Measurements from ENCODE around the gene FOXO6.

The FOXO6 gene

DNA sequence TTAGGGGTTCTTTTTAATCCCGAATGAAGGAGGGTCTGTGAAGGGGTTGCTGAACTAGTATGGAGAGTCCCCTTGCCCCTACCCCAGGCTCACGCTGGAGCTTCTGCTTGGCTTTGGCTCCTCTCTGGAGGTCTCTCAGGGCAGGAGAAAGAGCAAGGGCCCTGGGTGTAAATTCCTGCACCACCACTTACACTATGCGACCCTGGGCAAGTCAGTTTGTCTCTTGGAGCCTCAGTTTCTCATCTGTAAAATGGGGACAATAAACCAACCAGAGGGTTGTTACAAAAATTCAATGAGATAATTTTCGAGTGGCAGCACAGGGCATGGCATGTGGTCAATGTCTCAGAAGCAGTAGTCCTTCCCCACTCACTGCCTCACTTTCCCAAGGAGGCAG, 11.4 kb downstream of the FOXO6 start:
- Histone ChIP-seq H3K4me3 (ENCODE audit: severe bottlenecking) (no peak overlapping the region), H3K27ac (ENCODE audit: poor library complexity, severe bottlenecking) (peak overlapping the region; percentile 1), H3K4me1 (ENCODE audit: insufficient read depth, poor library complexity, severe bottlenecking) (peaks cover 8% of the 10 kb centered on the region), H3K36me3 (ENCODE audit: low read depth) (no peaks in the 10 kb centered on the region), H3K9me3 (ENCODE audit: severe bottlenecking) (no peaks in the 10 kb centered on the region), H3K27me3 (ENCODE audit: insufficient read depth, poor library complexity, severe bottlenecking) (no peaks in the 10 kb centered on the region)
- no peak for ATAC-seq (ENCODE audit: low read depth)
- TF ChIP-seq, protein P1, sequence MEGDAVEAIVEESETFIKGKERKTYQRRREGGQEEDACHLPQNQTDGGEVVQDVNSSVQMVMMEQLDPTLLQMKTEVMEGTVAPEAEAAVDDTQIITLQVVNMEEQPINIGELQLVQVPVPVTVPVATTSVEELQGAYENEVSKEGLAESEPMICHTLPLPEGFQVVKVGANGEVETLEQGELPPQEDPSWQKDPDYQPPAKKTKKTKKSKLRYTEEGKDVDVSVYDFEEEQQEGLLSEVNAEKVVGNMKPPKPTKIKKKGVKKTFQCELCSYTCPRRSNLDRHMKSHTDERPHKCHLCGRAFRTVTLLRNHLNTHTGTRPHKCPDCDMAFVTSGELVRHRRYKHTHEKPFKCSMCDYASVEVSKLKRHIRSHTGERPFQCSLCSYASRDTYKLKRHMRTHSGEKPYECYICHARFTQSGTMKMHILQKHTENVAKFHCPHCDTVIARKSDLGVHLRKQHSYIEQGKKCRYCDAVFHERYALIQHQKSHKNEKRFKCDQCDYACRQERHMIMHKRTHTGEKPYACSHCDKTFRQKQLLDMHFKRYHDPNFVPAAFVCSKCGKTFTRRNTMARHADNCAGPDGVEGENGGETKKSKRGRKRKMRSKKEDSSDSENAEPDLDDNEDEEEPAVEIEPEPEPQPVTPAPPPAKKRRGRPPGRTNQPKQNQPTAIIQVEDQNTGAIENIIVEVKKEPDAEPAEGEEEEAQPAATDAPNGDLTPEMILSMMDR (IDR thresholded peaks at IDR 0.05; ENCODE audit: poor library complexity, severe bottlenecking): no peak
- DNase-seq (ENCODE audit: low spot score): no peak

DNA sequence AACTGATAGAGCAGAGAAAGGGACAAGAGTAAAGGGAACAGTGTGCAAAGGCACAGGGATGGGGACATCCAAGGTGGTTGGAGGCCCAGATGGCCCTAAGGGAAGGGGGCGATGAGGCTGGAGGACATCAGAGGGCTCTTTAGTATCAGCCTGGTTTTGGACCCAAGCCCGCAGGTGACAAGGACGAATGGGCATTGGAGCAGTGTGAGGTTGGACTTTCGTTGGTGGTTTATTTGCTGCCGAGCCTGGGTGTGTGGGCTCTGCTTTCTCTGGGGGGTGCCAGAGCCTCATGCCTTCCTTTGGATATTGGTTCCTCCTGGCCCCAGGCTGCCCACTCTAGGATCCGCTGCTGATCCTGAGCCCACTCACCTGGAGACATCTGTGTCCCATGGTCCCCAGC, 12.1 kb downstream of the FOXO6 start:
- no peak overlapping the region for H3K4me3 ChIP-seq (ENCODE audit: severe bottlenecking)
- H3K36me3 ChIP-seq (ENCODE audit: low read depth): no peaks in the 10 kb centered on the region
- TF ChIP-seq, protein P1 (IDR thresholded peaks at IDR 0.05; ENCODE audit: poor library complexity, severe bottlenecking): no peak
- no peaks in the 10 kb centered on the region for H3K27me3 ChIP-seq (ENCODE audit: insufficient read depth, poor library complexity, severe bottlenecking)
- no peak overlapping the region for H3K27ac ChIP-seq (ENCODE audit: poor library complexity, severe bottlenecking)
- ATAC-seq (ENCODE audit: low read depth) (no peak), DNase-seq (ENCODE audit: low spot score) (no peak)
- no peaks in the 10 kb centered on the region for H3K9me3 ChIP-seq (ENCODE audit: severe bottlenecking)
- H3K4me1 ChIP-seq (ENCODE audit: insufficient read depth, poor library complexity, severe bottlenecking): peaks cover 8% of the 10 kb centered on the region

DNA sequence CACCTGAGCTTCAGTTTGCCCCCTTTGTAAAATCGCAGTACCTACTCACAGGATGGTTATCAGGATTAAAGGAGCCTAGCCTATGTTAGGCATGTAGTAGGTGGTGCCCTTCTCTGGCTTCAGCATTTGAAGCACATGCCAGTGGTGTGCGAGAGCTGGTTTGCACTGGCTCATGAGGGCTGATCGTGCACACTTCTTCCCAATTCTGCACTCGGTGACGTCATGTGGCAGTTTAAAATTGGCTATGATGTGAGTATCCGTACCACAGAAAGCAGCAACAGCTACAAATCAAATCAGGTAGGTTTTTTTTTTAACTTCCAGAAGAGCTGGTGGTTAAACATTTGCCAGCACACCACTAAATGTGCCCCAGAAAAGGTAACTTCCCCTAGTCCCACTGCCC, 13.5 kb downstream of the FOXO6 start:
- Histone ChIP-seq H3K36me3 (ENCODE audit: low read depth) (no peaks in the 10 kb centered on the region), H3K4me3 (ENCODE audit: severe bottlenecking) (no peak overlapping the region), H3K9me3 (ENCODE audit: severe bottlenecking) (no peaks in the 10 kb centered on the region), H3K4me1 (ENCODE audit: insufficient read depth, poor library complexity, severe bottlenecking) (peaks cover 8% of the 10 kb centered on the region), H3K27me3 (ENCODE audit: insufficient read depth, poor library complexity, severe bottlenecking) (no peaks in the 10 kb centered on the region), H3K27ac (ENCODE audit: poor library complexity, severe bottlenecking) (no peak overlapping the region)
- TF ChIP-seq, protein P1 (IDR thresholded peaks at IDR 0.05; ENCODE audit: poor library complexity, severe bottlenecking): no peak
- ATAC-seq (ENCODE audit: low read depth): no peak
- DNase-seq (ENCODE audit: low spot score): no peak

DNA sequence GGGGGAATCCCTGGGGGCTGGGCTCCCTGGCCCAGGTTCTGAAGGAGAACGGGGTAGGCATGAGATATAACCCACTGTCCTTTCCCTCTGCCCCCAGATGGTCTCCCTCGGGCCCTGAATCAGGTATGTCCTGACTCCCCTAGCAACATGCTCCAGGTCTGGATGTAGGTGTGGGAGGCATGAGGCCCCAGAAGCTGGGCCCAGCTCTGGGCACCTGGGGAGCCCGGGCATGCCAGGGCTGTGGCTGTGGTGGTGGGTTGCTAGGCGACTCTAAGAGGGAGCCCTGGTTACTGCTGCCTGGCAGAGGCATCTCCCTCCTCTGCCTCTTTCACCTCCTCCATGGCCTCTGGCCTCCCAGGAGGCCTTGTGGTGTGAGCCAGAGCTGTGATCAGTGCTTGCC, 16.2 kb downstream of the FOXO6 start:
- TF ChIP-seq, protein P1 (IDR thresholded peaks at IDR 0.05; ENCODE audit: poor library complexity, severe bottlenecking): no peak
- ATAC-seq (ENCODE audit: low read depth): no peak
- Histone ChIP-seq H3K4me1 (ENCODE audit: insufficient read depth, poor library complexity, severe bottlenecking) (no peaks in the 10 kb centered on the region), H3K27me3 (ENCODE audit: insufficient read depth, poor library complexity, severe bottlenecking) (no peaks in the 10 kb centered on the region), H3K36me3 (ENCODE audit: low read depth) (no peaks in the 10 kb centered on the region), H3K27ac (ENCODE audit: poor library complexity, severe bottlenecking) (no peak overlapping the region), H3K9me3 (ENCODE audit: severe bottlenecking) (no peaks in the 10 kb centered on the region), H3K4me3 (ENCODE audit: severe bottlenecking) (no peak overlapping the region)
- DNase-seq (ENCODE audit: low spot score): no peak

DNA sequence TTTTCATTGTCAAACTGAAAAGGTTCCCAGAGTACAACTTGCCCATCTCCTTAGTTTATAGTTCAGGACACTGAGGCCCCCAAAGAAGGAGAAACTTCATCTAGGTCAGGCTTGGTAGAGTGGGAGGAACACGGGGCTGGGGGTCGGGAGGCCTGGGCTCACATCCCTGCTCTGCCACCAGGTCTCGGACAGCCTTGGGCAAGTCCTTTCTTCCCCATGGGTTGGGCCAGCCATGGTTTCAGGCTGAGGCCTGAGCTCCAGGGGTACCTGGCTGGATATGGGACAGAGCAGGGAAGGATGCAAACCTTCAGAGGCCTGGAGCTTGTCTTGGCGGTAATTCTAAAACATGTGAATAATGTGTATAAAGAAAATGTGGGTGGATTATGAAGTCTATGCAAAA, 17.0 kb downstream of the FOXO6 start:
- Histone ChIP-seq H3K27me3 (ENCODE audit: insufficient read depth, poor library complexity, severe bottlenecking) (no peaks in the 10 kb centered on the region), H3K9me3 (ENCODE audit: severe bottlenecking) (no peaks in the 10 kb centered on the region), H3K4me1 (ENCODE audit: insufficient read depth, poor library complexity, severe bottlenecking) (no peaks in the 10 kb centered on the region), H3K36me3 (ENCODE audit: low read depth) (no peaks in the 10 kb centered on the region), H3K27ac (ENCODE audit: poor library complexity, severe bottlenecking) (no peak overlapping the region), H3K4me3 (ENCODE audit: severe bottlenecking) (no peak overlapping the region)
- DNase-seq (ENCODE audit: low spot score) (no peak), ATAC-seq (ENCODE audit: low read depth) (no peak)
- TF ChIP-seq, protein P1 (IDR thresholded peaks at IDR 0.05; ENCODE audit: poor library complexity, severe bottlenecking): no peak
